Airway epithelial cell (primary cell): ENCODE data around the gene DIS3L. TPM values are rescaled to one million over a fixed set of nuclear protein-coding genes. Genes with fewer than 3 reads are reported as not detected.

ENCODE experiments used
- total RNA-seq: library from RNA; depleted of rRNA; stranded (reverse); fragments of >200 nt; gene quantifications from 2 replicates; pipeline ENCODE4 v1.2.3, GENCODE V29; 2015

Gene DIS3L
- total RNA-seq = 10.7 and 14.5 TPM in 2 replicates

DNA sequence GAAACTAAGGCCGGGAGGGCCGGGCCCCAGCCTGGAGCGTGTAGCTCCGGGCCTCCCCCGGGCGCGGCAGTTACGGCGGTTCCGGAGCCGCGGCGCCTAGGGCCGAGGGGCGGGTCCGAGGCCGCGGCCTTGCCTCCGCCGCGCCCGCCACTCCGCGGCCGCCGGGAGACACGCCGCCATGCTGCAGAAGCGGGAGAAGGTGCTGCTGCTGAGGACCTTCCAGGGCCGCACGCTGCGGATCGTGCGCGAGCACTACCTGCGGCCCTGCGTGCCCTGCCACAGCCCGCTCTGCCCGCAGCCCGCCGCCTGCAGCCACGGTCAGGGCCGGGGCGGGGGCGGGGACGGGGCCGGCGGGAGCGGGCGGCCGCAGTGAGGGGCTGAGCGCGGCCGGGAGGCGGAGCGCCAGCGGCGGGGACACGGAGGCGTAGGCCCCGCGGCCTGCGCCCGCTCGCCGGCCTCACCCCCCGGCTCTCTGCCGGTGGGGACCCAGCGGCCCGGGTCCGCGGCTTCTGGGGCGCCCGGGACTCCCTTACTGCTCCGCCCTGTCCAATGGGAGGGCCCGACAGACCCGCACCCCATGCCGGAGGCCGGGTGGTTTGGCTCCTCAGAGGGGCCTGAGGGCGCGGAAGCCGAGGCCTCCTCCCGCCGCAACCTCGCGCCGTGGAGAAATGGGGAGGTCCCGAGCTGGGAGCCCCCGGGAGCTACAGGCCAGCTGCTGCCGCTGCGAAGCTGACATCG, at the start of gene DIS3L:
Gene DIS3L (plus strand): TSS at position 150 of the 738 bp plus-strand sequence. CDS start 29 bp downstream, at position 179.

DNA sequence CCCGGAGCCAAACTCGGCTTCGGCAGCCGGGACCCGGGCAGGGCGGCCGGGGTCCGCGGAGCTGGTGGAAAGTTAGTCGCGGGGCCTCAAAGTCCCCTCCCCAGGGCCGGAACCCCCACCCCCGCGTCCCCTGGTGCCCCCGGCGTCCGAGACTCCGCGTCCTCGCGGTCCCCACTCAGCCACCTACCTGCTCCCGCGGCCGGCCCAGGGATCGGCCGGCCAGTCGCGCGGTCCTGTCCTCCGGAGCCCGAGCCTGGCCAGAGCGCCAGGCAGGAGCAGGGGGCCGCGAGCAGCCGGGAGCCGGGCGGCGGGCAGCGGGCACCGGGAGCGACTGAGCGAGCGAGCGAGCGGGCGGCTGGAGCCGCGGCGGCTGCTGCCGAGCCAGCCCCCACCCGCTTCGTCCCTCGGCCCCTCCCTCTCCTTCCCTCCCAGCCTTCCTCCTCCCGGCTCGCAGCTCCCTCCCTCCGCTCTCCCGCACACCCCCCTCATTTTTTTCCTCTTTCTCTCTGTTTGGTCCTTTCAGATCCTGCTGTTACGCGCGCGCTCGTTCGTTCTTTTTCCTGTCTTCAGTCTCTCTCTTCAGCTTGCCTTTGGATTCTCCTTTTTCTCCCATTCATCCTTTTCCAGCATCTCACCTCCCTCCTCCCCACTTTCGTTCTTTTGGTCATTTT, 39.8 kb upstream of the DIS3L start, which contains the start of gene MEGF11:
Gene MEGF11 (minus strand): TSS at position 333 of the 671 bp plus-strand sequence. CDS start 125,347 bp downstream, outside the sequence.

DNA sequence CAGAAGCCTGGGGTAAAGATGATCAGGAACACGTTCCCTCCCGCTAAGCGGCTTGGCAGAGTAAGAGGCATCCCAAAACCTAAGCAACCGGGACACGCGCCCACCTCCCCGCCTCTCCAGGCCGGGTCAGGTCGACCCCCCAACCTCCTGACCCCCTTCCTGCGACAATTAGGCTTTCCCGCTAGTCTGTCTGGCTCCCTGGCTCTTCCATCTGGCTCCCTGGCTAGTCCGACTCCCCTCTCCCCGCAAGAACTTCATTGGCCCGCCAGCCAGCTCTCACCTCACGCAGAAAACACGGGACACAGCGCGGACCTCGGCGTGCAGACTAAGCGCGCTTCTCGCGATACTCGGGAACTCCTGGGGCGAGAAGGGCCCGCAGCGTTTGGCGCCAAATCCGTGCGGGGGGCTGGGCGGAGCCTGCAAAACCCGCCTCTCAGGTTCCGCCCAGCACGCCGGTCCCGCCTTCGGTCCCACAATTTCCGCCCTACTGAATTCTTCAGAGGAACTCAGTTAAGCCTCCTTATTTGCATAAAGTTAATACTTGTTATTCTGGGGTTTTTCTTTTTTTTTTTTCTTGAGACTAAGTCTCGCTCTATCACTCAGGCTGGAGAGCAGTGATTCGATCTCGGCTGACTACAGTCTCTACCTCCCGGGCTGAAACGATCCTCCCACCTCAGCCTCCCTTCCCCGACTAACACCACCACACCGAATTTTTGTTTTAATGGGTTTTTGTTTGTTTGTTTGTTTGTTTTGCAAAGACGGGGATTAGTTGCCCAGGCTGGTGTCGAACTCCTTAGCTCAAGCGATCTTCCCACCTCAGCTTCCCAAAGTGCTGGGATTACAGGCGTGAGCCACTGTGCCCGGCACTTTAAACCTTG, 63.2 kb downstream of the DIS3L start, which contains the start of gene TIPIN:
Gene TIPIN (minus strand): TSS at position 327 of the 878 bp plus-strand sequence. CDS start 3,738 bp downstream, outside the sequence.

Other genes starting within 250 kb of the DIS3L start
- not detected in 2 replicates for gene MEGF11, start 39.8 kb upstream of the DIS3L start, total RNA-seq
- 11.3 and 13.4 TPM in 2 replicates for gene TIPIN, start 63.1 kb downstream of the DIS3L start, total RNA-seq
- 40.4 and 61.8 TPM in 2 replicates for gene MAP2K1, start 93.3 kb downstream of the DIS3L start, total RNA-seq
- 13.5 and 14.4 TPM in 2 replicates for gene SNAPC5, start 204.2 kb downstream of the DIS3L start, total RNA-seq
- 3,484 and 5,405 TPM in 2 replicates for gene RPL4, start 211.3 kb downstream of the DIS3L start, total RNA-seq
- 22.9 and 31.7 TPM in 2 replicates for gene ZWILCH, start 211.8 kb downstream of the DIS3L start, total RNA-seq